Activated CD4-positive, alpha-beta T cell treated with anti-CD3 and anti-CD28 coated beads, Interleukin-2, Interleukin-4, amounts not matched to agents 100 ng/mL and 50 ng/mL, durations not matched to agents 16 hours and 8 hours (primary cell): ENCODE results near the gene TRRAP.

ENCODE experiments used
- DNase-seq: peaks from one replicate; pipeline ENCODE4 v3.0.0-alpha.2; 2020; ENCODE audit warnings: low spot score

Gene TRRAP

GRCh38 chr7:99006739-99007424 is 128.6 kb downstream of the TRRAP start:
- no peak for DNase-seq

GRCh38 chr7:99008181-99008631 is 129.9 kb downstream of the TRRAP start:
- DNase-seq = no peak

- no peak for DNase-seq
Measured at GRCh38 chr7:99008921-99009530, 130.7 kb downstream of the TRRAP start.

GRCh38 chr7:99010281-99010680 is 131.9 kb downstream of the TRRAP start:
- no peak for DNase-seq

- DNase-seq = no peak
Measured at GRCh38 chr7:99011341-99011705, 133.0 kb downstream of the TRRAP start.

- DNase-seq = no peak
Measured at GRCh38 chr7:99011706-99012404, 133.5 kb downstream of the TRRAP start.

GRCh38 chr7:99012722-99013121 is 134.4 kb downstream of the TRRAP start:
- no peak for DNase-seq

- no peak for DNase-seq
Measured at GRCh38 chr7:99013266-99014112, 135.2 kb downstream of the TRRAP start.

- no peak for DNase-seq
Measured at GRCh38 chr7:99014113-99014985, 136.0 kb downstream of the TRRAP start.

GRCh38 chr7:99016196-99016595 is 137.9 kb downstream of the TRRAP start:
- no peak for DNase-seq

GRCh38 chr7:99019523-99020412 is 141.4 kb downstream of the TRRAP start:
- DNase-seq = no peak

- no peak for DNase-seq
Measured at GRCh38 chr7:99020413-99020715, 142.0 kb downstream of the TRRAP start.

- no peak for DNase-seq
Measured at GRCh38 chr7:99021941-99022560, 143.7 kb downstream of the TRRAP start.

- no peak for DNase-seq
Measured at GRCh38 chr7:99024066-99024465, 145.7 kb downstream of the TRRAP start.

GRCh38 chr7:99027241-99027640 is 148.9 kb downstream of the TRRAP start:
- DNase-seq = no peak

- DNase-seq = no peak
Measured at GRCh38 chr7:99027841-99028240, 149.5 kb downstream of the TRRAP start.

GRCh38 chr7:99028261-99028973 is 150.1 kb downstream of the TRRAP start:
- DNase-seq = no peak

GRCh38 chr7:99029466-99030435 is 151.4 kb downstream of the TRRAP start:
- DNase-seq = no peak
